Esophagus squamous epithelium (tissue), 4 donors: ENCODE measurements around the gene SNAI1.

Source experiments
- CTCF ChIP-seq, 6 experiments: fragments of 450-650 bp in 4 of 6; fragments of 200-600 bp in 2 of 6; sonication (generic) in 2 of 6; IDR thresholded peaks; one replicate each; pipeline ENCODE4 v1.5.1; 2016 to 2019; ENCODE audit warnings: antibody characterized with exemption in 6 of 6, mild to moderate bottlenecking in 4 of 6, moderate library complexity in 4 of 6
- POLR2A ChIP-seq, 4 donors: fragments of 450-650 bp; IDR thresholded peaks; one replicate each; pipeline ENCODE4 v1.6.1; 2017; ENCODE audit warnings: antibody characterized with exemption in 4 of 4, mild to moderate bottlenecking in 4 of 4, moderate library complexity in 3 of 4

GRCh38 chr20:49999329-49999728 is 16.5 kb downstream of the SNAI1 start:
- TF ChIP-seq CTCF (IDR thresholded peaks at IDR 0.05): no peak
- no peak for TF ChIP-seq POLR2A (IDR thresholded peaks at IDR 0.05)
